GM12801 (cell line): Measurements from ENCODE around the gene CERS1.

ENCODE experiments used
- TF ChIP-seq, protein P1 (sequence below): IDR thresholded peaks from one replicate; pipeline ENCODE4 v1.5.1; 2011; ENCODE audit warnings: control low read depth; ENCODE audit not compliant: insufficient read length; ENCODE audit errors: extremely low read depth

The CERS1 gene, protein sequence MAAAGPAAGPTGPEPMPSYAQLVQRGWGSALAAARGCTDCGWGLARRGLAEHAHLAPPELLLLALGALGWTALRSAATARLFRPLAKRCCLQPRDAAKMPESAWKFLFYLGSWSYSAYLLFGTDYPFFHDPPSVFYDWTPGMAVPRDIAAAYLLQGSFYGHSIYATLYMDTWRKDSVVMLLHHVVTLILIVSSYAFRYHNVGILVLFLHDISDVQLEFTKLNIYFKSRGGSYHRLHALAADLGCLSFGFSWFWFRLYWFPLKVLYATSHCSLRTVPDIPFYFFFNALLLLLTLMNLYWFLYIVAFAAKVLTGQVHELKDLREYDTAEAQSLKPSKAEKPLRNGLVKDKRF

DNA sequence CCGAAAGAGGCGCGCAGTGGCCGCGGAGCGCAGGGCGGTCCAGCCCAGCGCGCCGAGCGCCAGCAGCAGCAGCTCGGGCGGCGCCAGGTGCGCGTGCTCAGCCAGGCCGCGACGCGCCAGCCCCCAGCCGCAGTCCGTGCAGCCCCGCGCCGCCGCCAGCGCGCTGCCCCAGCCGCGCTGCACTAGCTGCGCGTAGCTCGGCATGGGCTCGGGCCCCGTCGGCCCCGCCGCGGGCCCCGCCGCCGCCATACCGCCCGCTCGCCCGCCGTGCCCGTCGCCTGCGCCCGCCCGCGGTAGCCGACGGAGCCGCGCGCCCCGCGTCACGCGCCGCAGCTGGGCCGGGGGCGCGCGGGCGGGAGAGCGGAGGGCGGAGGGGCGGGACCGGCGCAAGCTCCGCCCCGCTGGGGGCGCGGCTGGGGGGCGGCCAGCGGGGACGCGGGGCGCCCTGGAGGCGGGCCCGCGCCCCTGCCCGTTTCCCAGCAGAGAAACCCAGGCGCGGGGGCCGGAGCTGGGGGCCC, at the start of gene CERS1:
Gene CERS1 (minus strand): TSS at position 335 of the 518 bp plus-strand sequence. CDS start 86 bp downstream, at position 249.
- TF ChIP-seq, protein P1, sequence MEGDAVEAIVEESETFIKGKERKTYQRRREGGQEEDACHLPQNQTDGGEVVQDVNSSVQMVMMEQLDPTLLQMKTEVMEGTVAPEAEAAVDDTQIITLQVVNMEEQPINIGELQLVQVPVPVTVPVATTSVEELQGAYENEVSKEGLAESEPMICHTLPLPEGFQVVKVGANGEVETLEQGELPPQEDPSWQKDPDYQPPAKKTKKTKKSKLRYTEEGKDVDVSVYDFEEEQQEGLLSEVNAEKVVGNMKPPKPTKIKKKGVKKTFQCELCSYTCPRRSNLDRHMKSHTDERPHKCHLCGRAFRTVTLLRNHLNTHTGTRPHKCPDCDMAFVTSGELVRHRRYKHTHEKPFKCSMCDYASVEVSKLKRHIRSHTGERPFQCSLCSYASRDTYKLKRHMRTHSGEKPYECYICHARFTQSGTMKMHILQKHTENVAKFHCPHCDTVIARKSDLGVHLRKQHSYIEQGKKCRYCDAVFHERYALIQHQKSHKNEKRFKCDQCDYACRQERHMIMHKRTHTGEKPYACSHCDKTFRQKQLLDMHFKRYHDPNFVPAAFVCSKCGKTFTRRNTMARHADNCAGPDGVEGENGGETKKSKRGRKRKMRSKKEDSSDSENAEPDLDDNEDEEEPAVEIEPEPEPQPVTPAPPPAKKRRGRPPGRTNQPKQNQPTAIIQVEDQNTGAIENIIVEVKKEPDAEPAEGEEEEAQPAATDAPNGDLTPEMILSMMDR, result no peak

DNA sequence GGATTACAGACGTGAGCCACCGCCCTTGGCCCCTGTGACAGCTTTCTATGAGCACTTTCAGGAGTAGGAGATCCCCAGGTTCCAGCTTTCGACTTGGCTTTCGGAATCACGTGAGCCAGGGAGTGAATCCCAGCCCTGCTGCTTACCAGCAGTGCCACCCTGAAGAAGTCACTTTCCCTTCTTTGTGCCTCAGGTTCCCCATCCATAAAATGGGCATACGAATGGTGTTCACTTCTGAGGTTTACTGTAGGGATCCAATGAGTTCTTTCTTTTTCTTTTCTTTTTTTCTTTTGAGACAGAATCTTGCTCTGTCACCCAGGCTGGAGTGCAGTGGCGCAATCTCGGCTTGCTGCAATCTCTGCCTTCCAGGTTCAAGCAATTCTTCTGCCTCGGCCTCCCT, 49.3 kb upstream of the CERS1 start:
- TF ChIP-seq, protein P1, result no peak

DNA sequence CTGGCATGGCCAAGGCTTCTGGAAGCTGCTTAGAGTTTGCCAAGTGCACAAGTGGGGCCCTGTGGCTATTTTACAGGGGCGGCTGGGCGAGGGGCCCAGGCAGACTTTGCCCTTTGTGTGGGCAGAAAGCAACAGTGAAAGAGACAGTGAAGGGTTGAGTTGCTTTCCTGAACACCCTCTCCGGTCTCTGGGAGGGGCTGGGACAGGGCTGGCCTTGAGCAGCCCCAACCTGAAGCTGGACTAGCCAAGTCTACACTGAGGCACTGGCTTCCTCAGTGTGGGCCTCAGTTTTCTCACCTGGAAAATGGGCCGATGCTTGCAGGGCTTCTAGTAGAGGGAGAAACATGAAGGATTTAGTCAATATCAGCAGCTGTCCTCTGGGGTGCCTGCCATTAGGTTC, 47.5 kb upstream of the CERS1 start:
- TF ChIP-seq, protein P1, result no peak

DNA sequence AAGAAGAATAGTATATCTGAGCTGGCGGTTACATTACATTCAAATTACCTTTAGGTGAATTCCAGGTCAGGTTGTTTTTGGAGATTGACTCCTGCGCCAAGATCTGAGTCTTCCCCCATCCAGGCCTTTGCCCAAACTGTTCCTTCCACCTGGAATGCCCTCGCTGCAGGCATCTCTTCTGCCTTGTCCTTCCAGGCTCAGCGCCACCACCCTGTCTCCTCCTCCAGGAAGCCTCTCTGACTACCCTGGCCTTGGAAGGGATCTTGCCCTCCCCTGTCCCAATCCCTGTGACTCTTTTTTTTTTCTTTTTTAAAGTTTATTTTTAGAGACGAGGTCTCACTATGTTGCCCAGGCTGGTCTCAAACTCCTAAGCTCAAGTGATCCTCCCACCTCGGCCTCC, 46.7 kb upstream of the CERS1 start:
- TF ChIP-seq, protein P1, result no peak

DNA sequence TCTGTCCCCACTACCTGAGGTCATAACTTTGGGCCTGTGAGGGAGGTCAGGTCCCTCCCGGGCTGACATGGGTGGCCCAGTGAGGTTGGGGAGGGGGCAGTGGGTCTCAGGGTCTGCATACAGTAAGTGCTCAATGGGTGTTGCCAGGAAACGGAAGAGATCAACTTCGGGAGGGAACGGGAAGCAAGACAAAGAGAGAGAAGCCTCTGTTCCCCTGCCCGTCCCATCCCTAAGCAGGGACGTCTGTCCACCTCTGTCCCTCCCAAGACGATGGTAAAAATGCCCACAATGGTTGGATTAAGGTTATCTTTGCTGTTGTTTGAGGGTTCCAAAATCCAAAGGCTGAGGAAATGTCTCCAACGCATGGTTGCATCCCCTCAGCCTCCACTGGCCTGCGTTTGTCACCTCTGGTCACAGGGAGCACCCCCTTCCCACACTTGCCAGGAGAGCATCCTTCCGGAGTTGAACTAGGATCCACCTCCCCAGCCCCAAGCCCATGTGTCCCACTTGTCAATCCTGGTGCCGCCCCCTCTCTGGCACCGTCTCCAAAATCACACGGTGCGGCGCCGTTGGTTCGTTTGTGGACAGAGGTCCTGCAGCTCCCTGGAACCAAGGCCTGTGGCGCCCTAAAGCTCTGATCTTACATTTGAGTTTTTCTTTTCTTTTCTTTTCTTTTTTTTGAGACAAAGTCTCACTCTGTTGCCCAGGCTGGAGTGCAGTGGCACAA, 45.8 kb upstream of the CERS1 start:
- TF ChIP-seq, protein P1, result no peak

DNA sequence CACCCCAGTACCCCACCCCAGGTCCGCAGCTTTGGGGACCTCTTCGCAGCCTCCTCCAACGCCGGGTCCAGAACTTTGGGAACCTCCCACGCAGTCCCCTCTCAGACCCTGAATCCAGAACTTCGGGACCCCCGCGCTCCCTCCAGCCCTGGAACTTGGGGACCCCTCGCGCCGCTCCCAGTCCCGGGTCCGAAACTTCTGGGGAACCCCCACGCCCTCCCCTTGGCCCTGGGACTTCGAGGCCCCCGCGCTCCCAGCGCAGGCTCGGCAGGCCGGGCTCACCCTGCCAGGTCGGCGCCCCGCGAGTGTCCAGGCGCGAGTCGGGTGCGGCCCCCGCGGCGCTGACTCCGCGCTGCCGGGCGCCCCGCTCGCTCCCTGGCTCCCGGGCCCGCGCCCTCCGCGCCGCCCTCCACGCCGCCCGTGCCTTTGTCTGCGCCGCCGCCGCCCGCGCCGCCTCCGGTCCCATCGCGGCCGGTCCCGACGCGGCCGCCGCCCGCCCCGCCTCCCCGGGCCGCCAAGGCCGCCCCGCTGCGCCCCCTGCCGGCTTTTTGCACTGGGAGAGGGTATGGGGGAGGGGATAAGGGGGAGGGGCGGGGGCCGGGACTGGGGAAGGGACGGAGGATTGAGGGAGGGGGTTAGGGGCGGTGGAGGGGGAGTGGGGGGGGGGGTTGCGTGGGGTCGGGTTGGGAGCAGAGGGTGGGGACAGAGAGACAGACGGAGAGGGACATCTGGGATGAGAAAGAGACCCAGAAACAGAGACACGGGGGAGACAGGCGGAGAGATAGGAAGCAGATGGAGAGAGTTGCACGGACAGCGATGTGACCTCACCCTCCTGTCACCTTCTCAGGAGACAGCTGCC, 45.0 kb upstream of the CERS1 start, which contains the start of gene HOMER3:
Gene HOMER3 (minus strand): TSS at position 449 of the 859 bp plus-strand sequence. CDS start 2,235 bp downstream, outside the sequence.
- TF ChIP-seq, protein P1, result no peak
